Mesodermal cell (in vitro differentiated cells): ENCODE results near the gene INSM2.

Experiments
- H3K27ac ChIP-seq: 2 replicates; pipeline ENCODE4 v1.7.0; 2013; ENCODE audit warnings: mild to moderate bottlenecking, low read depth, low read length, moderate library complexity; ENCODE audit not compliant: severe bottlenecking
- H3K36me3 ChIP-seq: 2 replicates; pipeline ENCODE4 v1.7.1; 2013; ENCODE audit warnings: mild to moderate bottlenecking, low read length, moderate library complexity; ENCODE audit not compliant: control insufficient read depth, insufficient read depth
- H3K4me1 ChIP-seq: one replicate; pipeline ENCODE4 v1.7.1; 2013; ENCODE audit warnings: mild to moderate bottlenecking, low read length; ENCODE audit not compliant: insufficient read depth, control insufficient read depth, poor library complexity, severe bottlenecking
- H3K4me3 ChIP-seq: 2 replicates; pipeline ENCODE4 v1.7.0; 2013; ENCODE audit warnings: low read length, control low read depth, mild to moderate bottlenecking; ENCODE audit not compliant: insufficient read depth, poor library complexity, severe bottlenecking; ENCODE audit errors: extremely low read depth
- H3K9me3 ChIP-seq: 2 replicates; pipeline ENCODE4 v1.7.1; 2013; ENCODE audit warnings: mild to moderate bottlenecking, low read length, moderate library complexity; ENCODE audit not compliant: control insufficient read depth
- WGBS, 2 experiments: methylation state at CpG; one replicate each; pipeline ENCODE4 v1.1.5; 2013; ENCODE audit warnings: missing lambda C conversion rate in 2 of 2; ENCODE audit not compliant: insufficient coverage in 2 of 2; 5-methylcytosine and 5-hydroxymethylcytosine counted together

The INSM2 gene

DNA sequence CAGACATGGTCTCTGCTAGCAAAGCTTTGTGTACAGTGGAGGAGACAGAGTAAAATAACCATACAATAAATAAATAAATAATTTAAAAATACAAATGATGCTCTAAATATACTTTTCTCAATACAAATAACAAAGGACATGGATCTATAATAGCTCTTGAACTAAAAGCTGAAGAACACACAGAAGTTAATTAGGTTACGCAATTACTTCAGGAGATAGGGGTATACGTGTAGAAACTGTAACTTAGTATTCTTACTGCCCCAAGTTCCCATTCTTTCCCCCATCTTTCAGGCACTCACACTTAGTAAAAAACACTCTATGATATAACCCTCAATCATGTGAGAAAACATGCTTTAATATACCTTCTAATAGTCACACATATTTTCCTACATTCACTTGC lies 44.2 kb downstream of the INSM2 start:
- Histone ChIP-seq H3K9me3 (no peaks in the 10 kb centered on the region), H3K4me3 (no peak overlapping the region), H3K4me1 (no peaks in the 10 kb centered on the region), H3K36me3 (no peaks in the 10 kb centered on the region), H3K27ac (no peak overlapping the region)
- WGBS, 2 experiments, result 100% methylated on average over 1 of the region's 2 CpGs; no CpG with 5 or more reads in 1 of the 2 experiments

DNA sequence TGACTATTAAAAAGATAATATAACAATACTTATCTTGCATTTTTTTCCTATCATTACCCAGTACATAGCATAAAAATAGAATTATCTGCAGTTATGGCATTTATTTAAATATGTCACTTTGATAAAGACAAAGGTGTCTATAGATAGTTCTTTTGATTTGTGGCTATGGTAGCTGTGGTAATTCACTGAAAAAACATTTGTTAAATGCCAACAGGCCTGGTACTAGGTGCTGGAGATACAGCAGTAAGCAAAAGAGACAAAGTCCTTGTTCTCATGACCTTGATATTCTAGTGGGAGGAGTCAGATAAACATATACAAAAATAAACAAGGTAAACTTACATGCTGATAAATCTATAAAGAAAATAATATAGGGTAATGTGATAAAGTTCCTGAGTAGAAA lies 44.7 kb downstream of the INSM2 start:
- Histone ChIP-seq H3K4me3 (no peak overlapping the region), H3K4me1 (no peaks in the 10 kb centered on the region), H3K9me3 (no peaks in the 10 kb centered on the region), H3K36me3 (no peaks in the 10 kb centered on the region), H3K27ac (no peak overlapping the region)
